Measurements from ENCODE around the gene TTYH3.

TTYH3 gene

GRCh38 chr7:2649991-2650390 lies 18.2 kb downstream of the TTYH3 start:
- no peak for DNase-seq

- no peak for DNase-seq
Observed at GRCh38 chr7:2650451-2650850, 18.7 kb downstream of the TTYH3 start.

- DNase-seq: no peak
Observed at GRCh38 chr7:2651336-2651735, 19.6 kb downstream of the TTYH3 start.

- DNase-seq: no peak
Observed at GRCh38 chr7:2651847-2652735, 20.3 kb downstream of the TTYH3 start.

GRCh38 chr7:2652736-2653060 lies 20.9 kb downstream of the TTYH3 start:
- no peak for DNase-seq

- DNase-seq: no peak
Observed at GRCh38 chr7:2654059-2654458, 22.3 kb downstream of the TTYH3 start.

- DNase-seq: no peak
Observed at GRCh38 chr7:2655870-2656614, 24.3 kb downstream of the TTYH3 start.

- DNase-seq: no peak
Observed at GRCh38 chr7:2657208-2657607, 25.4 kb downstream of the TTYH3 start.

GRCh38 chr7:2657920-2658671 lies 26.3 kb downstream of the TTYH3 start:
- no peak for DNase-seq

- no peak for DNase-seq
Observed at GRCh38 chr7:2658941-2659340, 27.2 kb downstream of the TTYH3 start.

GRCh38 chr7:2659556-2660358 lies 28.0 kb downstream of the TTYH3 start:
- DNase-seq: no peak

- no peak for DNase-seq
Observed at GRCh38 chr7:2660359-2661095, 28.7 kb downstream of the TTYH3 start.

GRCh38 chr7:2661096-2661449 lies 29.3 kb downstream of the TTYH3 start:
- no peak for DNase-seq

- DNase-seq: no peak
Observed at GRCh38 chr7:2661602-2662272, 30.0 kb downstream of the TTYH3 start.

GRCh38 chr7:2662273-2663120 lies 30.7 kb downstream of the TTYH3 start:
- no peak for DNase-seq

- no peak for DNase-seq
Observed at GRCh38 chr7:2663121-2663886, 31.5 kb downstream of the TTYH3 start.

GRCh38 chr7:2663960-2664359 lies 32.2 kb downstream of the TTYH3 start:
- DNase-seq: no peak

- no peak for DNase-seq
Observed at GRCh38 chr7:2665359-2665791, 33.6 kb downstream of the TTYH3 start.

GRCh38 chr7:2666155-2666554 lies 34.4 kb downstream of the TTYH3 start:
- DNase-seq: no peak
